Gastrocnemius medialis (tissue), 4 donors: ENCODE measurements around the gene PRKN.

Experiments used
- CTCF ChIP-seq, 5 experiments: fragments of 450-650 bp in 3 of 5; fragments of 200-600 bp in 2 of 5; sonication (generic) in 2 of 5; IDR thresholded peaks in 4 of 5; conservative IDR thresholded peaks in 1 of 5; 1 replicate in 4 of 5; 2 replicates in 1 of 5; pipeline ENCODE4 v1.5.1; 2016 to 2019; ENCODE audit warnings: antibody characterized with exemption in 5 of 5, mild to moderate bottlenecking in 3 of 5, moderate library complexity in 3 of 5
- POLR2A ChIP-seq, 2 donors: fragments of 450-650 bp; IDR thresholded peaks; one replicate each; pipeline ENCODE4 v1.6.1; 2017; ENCODE audit warnings: antibody characterized with exemption in 2 of 2, mild to moderate bottlenecking in 2 of 2, moderate library complexity in 2 of 2

- no peak for TF ChIP-seq POLR2A (IDR thresholded peaks at IDR 0.05)
- no peak for TF ChIP-seq CTCF (IDR thresholded peaks at IDR 0.05 in 4 of 5, conservative IDR thresholded peaks at IDR 0.05 in 1 of 5)
Observed at GRCh38 chr6:162046324-162046723, 681.2 kb downstream of the PRKN start.
